Activated T-helper 1 cell treated with Interleukin-2 at 50 U/mL for 16 hours (primary cell): ENCODE results near the gene NOC2L.
"Not testable (repeated sequence)": the region's sequence is repeated elsewhere in the genome, so short reads cannot be mapped to it uniquely, and the experiment has no call there.

Experiments used
- DNase-seq: peaks from one replicate; pipeline ENCODE4 v3.0.0-alpha.2; 2020; ENCODE audit warnings: low read depth

NOC2L gene

GRCh38 chr1:993379-993995, 34.4 kb upstream of the NOC2L start:
- DNase-seq: no peak

GRCh38 chr1:992362-992761, 33.3 kb upstream of the NOC2L start:
- DNase-seq: no peak

GRCh38 chr1:991895-992294, 32.8 kb upstream of the NOC2L start:
- DNase-seq: no peak

- DNase-seq: not testable (repeated sequence)
Measured at GRCh38 chr1:991275-991674, 32.2 kb upstream of the NOC2L start.

- not testable (repeated sequence) for DNase-seq
Measured at GRCh38 chr1:988061-988460, 29.0 kb upstream of the NOC2L start.

- no peak for DNase-seq
Measured at GRCh38 chr1:985126-985525, 26.1 kb upstream of the NOC2L start.

- no peak for DNase-seq
Measured at GRCh38 chr1:984476-984814, 25.4 kb upstream of the NOC2L start.

GRCh38 chr1:983798-984475, 24.9 kb upstream of the NOC2L start:
- no peak for DNase-seq

GRCh38 chr1:982765-983436, 23.8 kb upstream of the NOC2L start:
- no peak for DNase-seq

- no peak for DNase-seq
Measured at GRCh38 chr1:981955-982558, 23.0 kb upstream of the NOC2L start, which contains the start of gene PERM1. PERM1 (minus strand) TSS chr1:982093; CDS start chr1:981029, 1,064 bp downstream.

GRCh38 chr1:981491-981954, 22.5 kb upstream of the NOC2L start:
- no peak for DNase-seq

- DNase-seq: no peak
Measured at GRCh38 chr1:980602-981395, 21.7 kb upstream of the NOC2L start.

- DNase-seq: no peak
Measured at GRCh38 chr1:980137-980571, 21.1 kb upstream of the NOC2L start.

- no peak for DNase-seq
Measured at GRCh38 chr1:979744-980072, 20.7 kb upstream of the NOC2L start.

GRCh38 chr1:978835-979743, 20.0 kb upstream of the NOC2L start:
- DNase-seq: no peak

GRCh38 chr1:978069-978834, 19.2 kb upstream of the NOC2L start:
- DNase-seq: no peak

GRCh38 chr1:976791-977190, 17.7 kb upstream of the NOC2L start:
- not testable (repeated sequence) for DNase-seq

- peak; percentile 51 for DNase-seq
Measured at GRCh38 chr1:975896-976683, 17.0 kb upstream of the NOC2L start.

GRCh38 chr1:975365-975764, 16.3 kb upstream of the NOC2L start:
- no peak for DNase-seq
